Dendritic cell treated with granulocyte-macrophage colony-stimulating factor and Interleukin-4, amounts not matched to agents 40 ng/mL and 50 ng/mL, for 4 days (primary cell): ENCODE data around the gene IMP4.

ENCODE experiments used
- H3K27ac Mint-ChIP-seq: one replicate; pipeline ENCODE4 v1.8.0; 2022; ENCODE audit warnings: mild to moderate bottlenecking, mixed read lengths
- H3K27me3 Mint-ChIP-seq: one replicate; pipeline ENCODE4 v1.8.0; 2022; ENCODE audit warnings: mild to moderate bottlenecking, mixed read lengths
- H3K36me3 Mint-ChIP-seq: one replicate; pipeline ENCODE4 v1.8.0; 2022; ENCODE audit warnings: low read depth, mixed read lengths
- H3K4me1 Mint-ChIP-seq: one replicate; pipeline ENCODE4 v1.8.0; 2022; ENCODE audit warnings: low read depth, mixed read lengths
- H3K4me3 Mint-ChIP-seq: one replicate; pipeline ENCODE4 v1.8.0; 2022; ENCODE audit warnings: mild to moderate bottlenecking, moderate library complexity, mixed read lengths
- H3K9me3 Mint-ChIP-seq: one replicate; pipeline ENCODE4 v1.8.0; 2022; ENCODE audit warnings: mixed read lengths
- intact Hi-C: fragments of 100-400 bp; cut with micrococcal nuclease; formaldehyde crosslinking; loops from one replicate; pipeline ENCODE4 v1.15.0; 2022

Gene IMP4

GRCh38 chr2:130381619-130382018, 38.9 kb downstream of the IMP4 start:
- intact Hi-C loops = no loop called here

GRCh38 chr2:130382313-130382917, 39.7 kb downstream of the IMP4 start:
- H3K4me3 Mint-ChIP-seq = no peak overlapping the region
- no peaks in the 10 kb centered on the region for H3K9me3 Mint-ChIP-seq
- peaks cover 72% of the 10 kb centered on the region for H3K36me3 Mint-ChIP-seq
- H3K27me3 Mint-ChIP-seq = no peaks in the 10 kb centered on the region
- H3K4me1 Mint-ChIP-seq = peaks cover 69% of the 10 kb centered on the region
- no peak overlapping the region for H3K27ac Mint-ChIP-seq
- intact Hi-C loops = no loop called here

More at GRCh38 chr2:130381619-130382018, 38.9 kb downstream of the IMP4 start:
- no peak overlapping the region for H3K4me3 Mint-ChIP-seq
- H3K27me3 Mint-ChIP-seq = no peaks in the 10 kb centered on the region
- H3K9me3 Mint-ChIP-seq = no peaks in the 10 kb centered on the region
- no peak overlapping the region for H3K27ac Mint-ChIP-seq
- peaks cover 69% of the 10 kb centered on the region for H3K36me3 Mint-ChIP-seq
- H3K4me1 Mint-ChIP-seq = peaks cover 69% of the 10 kb centered on the region

GRCh38 chr2:130385709-130386108, 43.0 kb downstream of the IMP4 start:
- Mint-ChIP-seq H3K4me1 (peaks cover 84% of the 10 kb centered on the region), H3K27me3 (no peaks in the 10 kb centered on the region), H3K36me3 (peaks cover 65% of the 10 kb centered on the region), H3K9me3 (no peaks in the 10 kb centered on the region), H3K27ac (peak overlapping the region; percentile 87), H3K4me3 (peak overlapping the region; percentile 21)
- intact Hi-C loops = no loop called here

- H3K27ac Mint-ChIP-seq = peak overlapping the region; percentile 87
- H3K4me3 Mint-ChIP-seq = no peak overlapping the region
- intact Hi-C loops = no loop called here
- H3K9me3 Mint-ChIP-seq = no peaks in the 10 kb centered on the region
- no peaks in the 10 kb centered on the region for H3K27me3 Mint-ChIP-seq
- H3K36me3 Mint-ChIP-seq = peaks cover 52% of the 10 kb centered on the region
- H3K4me1 Mint-ChIP-seq = peaks cover 82% of the 10 kb centered on the region
Measured at GRCh38 chr2:130387071-130387400, 44.3 kb downstream of the IMP4 start.

- no peaks in the 10 kb centered on the region for H3K27me3 Mint-ChIP-seq
- H3K27ac Mint-ChIP-seq = peak overlapping the region; percentile 98
- intact Hi-C loops = no loop called here
- no peak overlapping the region for H3K4me3 Mint-ChIP-seq
- no peaks in the 10 kb centered on the region for H3K9me3 Mint-ChIP-seq
- peaks cover 44% of the 10 kb centered on the region for H3K36me3 Mint-ChIP-seq
- peaks cover 79% of the 10 kb centered on the region for H3K4me1 Mint-ChIP-seq
Measured at GRCh38 chr2:130387804-130388203, 45.1 kb downstream of the IMP4 start.

- H3K4me1 Mint-ChIP-seq = peaks cover 73% of the 10 kb centered on the region
- intact Hi-C loops = no loop called here
Measured at GRCh38 chr2:130388221-130388907, 45.7 kb downstream of the IMP4 start.

GRCh38 chr2:130389358-130389757, 46.7 kb downstream of the IMP4 start:
- no peaks in the 10 kb centered on the region for H3K27me3 Mint-ChIP-seq
- intact Hi-C loops = no loop called here
- peaks cover 73% of the 10 kb centered on the region for H3K4me1 Mint-ChIP-seq
- no peak overlapping the region for H3K4me3 Mint-ChIP-seq
- H3K27ac Mint-ChIP-seq = peak overlapping the region; percentile 98
- H3K36me3 Mint-ChIP-seq = peaks cover 42% of the 10 kb centered on the region
- no peaks in the 10 kb centered on the region for H3K9me3 Mint-ChIP-seq

More at GRCh38 chr2:130388221-130388907, 45.7 kb downstream of the IMP4 start:
- Mint-ChIP-seq H3K9me3 (no peaks in the 10 kb centered on the region), H3K27me3 (no peaks in the 10 kb centered on the region), H3K27ac (peak overlapping the region; percentile 98), H3K36me3 (peaks cover 42% of the 10 kb centered on the region), H3K4me3 (no peak overlapping the region)

- Mint-ChIP-seq H3K9me3 (no peaks in the 10 kb centered on the region), H3K4me1 (peaks cover 73% of the 10 kb centered on the region), H3K36me3 (peaks cover 42% of the 10 kb centered on the region), H3K27me3 (no peaks in the 10 kb centered on the region), H3K27ac (peak overlapping the region; percentile 98), H3K4me3 (no peak overlapping the region)
- intact Hi-C loops = loop anchor here (1.0 kb wide), 1 partner anchor 17 kb away; no protein-coding TSS in a partner anchor
Measured at GRCh38 chr2:130389783-130390182, 47.1 kb downstream of the IMP4 start.

GRCh38 chr2:130390460-130391057, 47.9 kb downstream of the IMP4 start:
- no peaks in the 10 kb centered on the region for H3K27me3 Mint-ChIP-seq
- H3K9me3 Mint-ChIP-seq = no peaks in the 10 kb centered on the region
- peaks cover 67% of the 10 kb centered on the region for H3K4me1 Mint-ChIP-seq
- H3K27ac Mint-ChIP-seq = peak overlapping the region; percentile 98
- intact Hi-C loops = loop anchor here (1.0 kb wide), 2 partner anchors 18 to 48 kb away; partner anchors contain the start of gene IMP4
- H3K36me3 Mint-ChIP-seq = peaks cover 42% of the 10 kb centered on the region
- peak overlapping the region; percentile 85 for H3K4me3 Mint-ChIP-seq

- intact Hi-C loops = loop anchor here (1.0 kb wide), 1 partner anchor 49 kb away; the partner anchor contains the start of gene IMP4
Measured at GRCh38 chr2:130391058-130391871, 48.6 kb downstream of the IMP4 start.

GRCh38 chr2:130391872-130392670, 49.4 kb downstream of the IMP4 start:
- Mint-ChIP-seq H3K27me3 (no peaks in the 10 kb centered on the region), H3K4me1 (peaks cover 60% of the 10 kb centered on the region), H3K36me3 (peaks cover 32% of the 10 kb centered on the region), H3K4me3 (peak overlapping the region; percentile 85), H3K27ac (peak overlapping the region; percentile 98), H3K9me3 (no peaks in the 10 kb centered on the region)
- intact Hi-C loops = loop anchor here (1.0 kb wide), 1 partner anchor 50 kb away; the partner anchor contains the start of gene IMP4

More at GRCh38 chr2:130391058-130391871, 48.6 kb downstream of the IMP4 start:
- peaks cover 63% of the 10 kb centered on the region for H3K4me1 Mint-ChIP-seq
- H3K9me3 Mint-ChIP-seq = no peaks in the 10 kb centered on the region
- no peaks in the 10 kb centered on the region for H3K27me3 Mint-ChIP-seq
- peak overlapping the region; percentile 98 for H3K27ac Mint-ChIP-seq
- peak overlapping the region; percentile 85 for H3K4me3 Mint-ChIP-seq
- H3K36me3 Mint-ChIP-seq = peaks cover 39% of the 10 kb centered on the region

- Mint-ChIP-seq H3K27me3 (peaks cover 3% of the 10 kb centered on the region), H3K36me3 (peaks cover 18% of the 10 kb centered on the region), H3K4me3 (no peak overlapping the region), H3K27ac (no peak overlapping the region), H3K4me1 (peaks cover 46% of the 10 kb centered on the region), H3K9me3 (no peaks in the 10 kb centered on the region)
- intact Hi-C loops = no loop called here
Measured at GRCh38 chr2:130393318-130393910, 50.7 kb downstream of the IMP4 start.
